ENCODE data around the gene AKR1B15. TPM values are rescaled to one million over a fixed set of nuclear protein-coding genes. Genes with fewer than 3 reads are reported as not detected.
A peak's percentile ranks its signal among the peaks of the same experiment; 100 is the strongest.

The AKR1B15 gene
- total and polyA plus RNA-seq, 9 of the 15 experiments (the other 6 are each of a cell fraction or from before 2014, with no cell fraction given) = not detected

DNA sequence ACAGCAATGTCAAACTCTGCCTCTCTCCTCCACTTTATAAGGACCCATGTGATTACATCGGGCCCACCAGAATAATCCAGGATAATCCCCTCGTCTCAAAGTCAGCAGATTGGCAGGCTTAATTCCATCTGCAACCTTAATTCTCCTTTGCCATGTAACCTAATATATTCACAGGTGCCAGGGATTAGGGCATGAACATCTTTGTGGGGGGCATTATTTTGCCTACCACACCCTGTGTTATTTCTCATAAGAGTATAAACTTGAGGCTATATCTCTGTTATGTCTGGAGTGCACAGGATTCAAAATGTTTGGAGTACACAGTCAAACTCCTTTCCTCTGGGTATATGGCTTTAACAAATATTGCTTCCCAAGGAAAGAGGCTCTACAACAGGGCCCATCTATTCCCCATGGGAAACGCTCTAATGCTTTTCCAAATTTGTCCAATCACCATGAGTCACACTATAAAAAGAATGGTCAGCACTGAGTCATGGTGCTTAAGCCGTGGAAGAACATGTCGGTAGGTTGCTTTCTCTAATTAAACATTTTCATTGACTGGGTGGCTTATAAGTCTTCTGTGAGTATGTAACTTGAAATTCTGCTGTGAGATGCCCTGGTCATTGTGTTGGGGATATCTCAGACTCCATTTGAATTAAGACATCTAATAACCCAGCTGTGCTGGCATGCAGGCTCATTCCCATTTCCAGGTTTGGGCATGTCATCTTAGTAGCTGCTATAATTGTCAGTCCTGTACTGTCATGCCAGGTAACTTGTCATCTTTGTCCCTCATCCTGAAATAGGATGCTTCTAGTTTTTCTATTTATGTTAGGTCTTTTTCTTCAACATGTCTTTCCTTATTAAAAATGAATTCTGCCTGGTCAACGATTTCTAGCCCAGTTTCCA is 33.1 kb upstream of the AKR1B15 start:
- H4K20me1 ChIP-seq (replicated peaks; ENCODE audit: control insufficient read depth, insufficient read depth, low read length) = no peaks in the 10 kb centered on the region
- no TSS peak for BruUV-seq (replicated peaks)
- TF ChIP-seq FOSL1 (tag; conservative IDR thresholded peaks at IDR 0.05) = peak; percentile 96
- no peak for TF ChIP-seq THAP12 (CRISPR knock-in tag; IDR thresholded peaks at IDR 0.05)
- peak; percentile 42; the same call in 1 of the 2 replicates for TF ChIP-seq JUND (IDR thresholded peaks at IDR 0.05; ENCODE audit: borderline replicate concordance, low read depth, low read length)
- peak; percentile 74; the same call in 2 of the 3 replicates for TF ChIP-seq JUND (tag; IDR thresholded peaks at IDR 0.05; ENCODE audit: borderline replicate concordance, low read depth, low read length)
- TF ChIP-seq, protein P1, sequence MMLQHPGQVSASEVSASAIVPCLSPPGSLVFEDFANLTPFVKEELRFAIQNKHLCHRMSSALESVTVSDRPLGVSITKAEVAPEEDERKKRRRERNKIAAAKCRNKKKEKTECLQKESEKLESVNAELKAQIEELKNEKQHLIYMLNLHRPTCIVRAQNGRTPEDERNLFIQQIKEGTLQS (IDR thresholded peaks at IDR 0.05) = peak; percentile 64
- TF ChIP-seq, protein P1 (CRISPR knock-in tag; conservative IDR thresholded peaks at IDR 0.05) = no peak
- peak; percentile 25; the same call in 1 of the 2 replicates for TF ChIP-seq ZNF316 (IDR thresholded peaks at IDR 0.05)
- TF ChIP-seq DPF2 (IDR thresholded peaks at IDR 0.05) = 0 out of 2 replicates have a peak, but pooled peaks have one; percentile 15
- TF ChIP-seq GATAD2B (IDR thresholded peaks at IDR 0.05; ENCODE audit: borderline replicate concordance) = no peak
- no peak for TF ChIP-seq ZNF511 (CRISPR knock-in tag; IDR thresholded peaks at IDR 0.05)
- peak; percentile 41; the same call in 1 of the 2 replicates for TF ChIP-seq C11orf30 (IDR thresholded peaks at IDR 0.05; ENCODE audit: low read depth)
- TF ChIP-seq, protein P2, sequence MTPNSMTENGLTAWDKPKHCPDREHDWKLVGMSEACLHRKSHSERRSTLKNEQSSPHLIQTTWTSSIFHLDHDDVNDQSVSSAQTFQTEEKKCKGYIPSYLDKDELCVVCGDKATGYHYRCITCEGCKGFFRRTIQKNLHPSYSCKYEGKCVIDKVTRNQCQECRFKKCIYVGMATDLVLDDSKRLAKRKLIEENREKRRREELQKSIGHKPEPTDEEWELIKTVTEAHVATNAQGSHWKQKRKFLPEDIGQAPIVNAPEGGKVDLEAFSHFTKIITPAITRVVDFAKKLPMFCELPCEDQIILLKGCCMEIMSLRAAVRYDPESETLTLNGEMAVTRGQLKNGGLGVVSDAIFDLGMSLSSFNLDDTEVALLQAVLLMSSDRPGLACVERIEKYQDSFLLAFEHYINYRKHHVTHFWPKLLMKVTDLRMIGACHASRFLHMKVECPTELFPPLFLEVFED (CRISPR knock-in tag; conservative IDR thresholded peaks at IDR 0.05) = no peak
- TF ChIP-seq NFE2 (IDR thresholded peaks at IDR 0.05; ENCODE audit: low read depth) = peak; percentile 58
- peak; percentile 71 for TF ChIP-seq MAFG (tag; conservative IDR thresholded peaks at IDR 0.05)
- H3K9me1 ChIP-seq (ENCODE audit: control insufficient read depth, insufficient read depth, low read length) = no peaks in the 10 kb centered on the region
- H3K27me3 ChIP-seq (ENCODE audit: control insufficient read depth in 2 of 2, insufficient read depth in 2 of 2, low read length in 2 of 2) = peaks cover 4 to 24% of the 10 kb centered on the region in 2 experiments; a peak in 4 of 5 replicates
- no peaks in the 10 kb centered on the region for H3K4me1 ChIP-seq (replicated peaks in 1 of 2; ENCODE audit: control insufficient read depth in 2 of 2, insufficient read depth in 2 of 2, low read length in 2 of 2)
- 1% methylated on average over 6 of the region's 6 CpGs for whole genome bisulfite sequencing (ENCODE audit: insufficient coverage, low coverage, missing lambda C conversion rate)
- H3K9ac ChIP-seq (ENCODE audit: insufficient read depth in 1 of 2, low read depth in 2 of 2, low read length in 2 of 2) = no peak overlapping the region
- ChIA-PET CTCF (ENCODE audit: low intra/inter-chr PET ratio) (interaction anchor here (1.1 to 5.8 kb wide), 4 partner anchors 38 to 90 kb away, joined by 3 to 95 read pairs (median 14); no protein-coding TSS in a partner anchor), POLR2A (interaction anchor here (1.2 kb wide), 1 partner anchor 13 kb away, joined by 3 read pairs; no protein-coding TSS in a partner anchor)
- in situ Hi-C loops (cut with MboI) (no loop called here), intact Hi-C loops (cut with micrococcal nuclease) (loop anchor here (2.0 to 10.0 kb wide), 3 partner anchors 31 to 429 kb away; no protein-coding TSS in a partner anchor)
- no peak overlapping the region for H3K4me2 ChIP-seq (ENCODE audit: insufficient read depth, low read length)
- no peak for FAIRE-seq
- no peak overlapping the region for H3K27ac ChIP-seq (ENCODE audit: extremely low read depth, low read depth, low read length)
- H3K36me3 ChIP-seq (ENCODE audit: control insufficient read depth, insufficient read depth, low read length) = no peaks in the 10 kb centered on the region
- H3K4me3 ChIP-seq = no peak overlapping the region
- H3K9me3 ChIP-seq (replicated peaks; ENCODE audit: control insufficient read depth, insufficient read depth, low read depth, low read length) = no peaks in the 10 kb centered on the region
- no peak for DNase-seq (ENCODE audit: extremely low read depth in 1 of 4, low spot score in 3 of 4)
- H3K79me2 ChIP-seq (ENCODE audit: control insufficient read depth, insufficient read depth, low read length) = no peaks in the 10 kb centered on the region
- H2AFZ ChIP-seq (ENCODE audit: low read depth, low read length) = no peak overlapping the region
- ATAC-seq = no peak

All from K562 (cell line).